GM10266 (cell line): ENCODE results near the gene IKBKG.
"Not testable (repeated sequence)": the region's sequence is repeated elsewhere in the genome, so short reads cannot be mapped to it uniquely, and the experiment has no call there.

Source experiments
- DNase-seq: peaks from one replicate; pipeline ENCODE4 v3.0.0; 2012; ENCODE audit errors: extremely low spot score
- TF ChIP-seq, protein P1 (sequence below): IDR thresholded peaks from 2 replicates; pipeline ENCODE4 v1.5.1; 2012; ENCODE audit warnings: mild to moderate bottlenecking, low read depth; ENCODE audit not compliant: control insufficient read depth, insufficient read depth; ENCODE audit errors: missing control alignments

IKBKG gene

DNA sequence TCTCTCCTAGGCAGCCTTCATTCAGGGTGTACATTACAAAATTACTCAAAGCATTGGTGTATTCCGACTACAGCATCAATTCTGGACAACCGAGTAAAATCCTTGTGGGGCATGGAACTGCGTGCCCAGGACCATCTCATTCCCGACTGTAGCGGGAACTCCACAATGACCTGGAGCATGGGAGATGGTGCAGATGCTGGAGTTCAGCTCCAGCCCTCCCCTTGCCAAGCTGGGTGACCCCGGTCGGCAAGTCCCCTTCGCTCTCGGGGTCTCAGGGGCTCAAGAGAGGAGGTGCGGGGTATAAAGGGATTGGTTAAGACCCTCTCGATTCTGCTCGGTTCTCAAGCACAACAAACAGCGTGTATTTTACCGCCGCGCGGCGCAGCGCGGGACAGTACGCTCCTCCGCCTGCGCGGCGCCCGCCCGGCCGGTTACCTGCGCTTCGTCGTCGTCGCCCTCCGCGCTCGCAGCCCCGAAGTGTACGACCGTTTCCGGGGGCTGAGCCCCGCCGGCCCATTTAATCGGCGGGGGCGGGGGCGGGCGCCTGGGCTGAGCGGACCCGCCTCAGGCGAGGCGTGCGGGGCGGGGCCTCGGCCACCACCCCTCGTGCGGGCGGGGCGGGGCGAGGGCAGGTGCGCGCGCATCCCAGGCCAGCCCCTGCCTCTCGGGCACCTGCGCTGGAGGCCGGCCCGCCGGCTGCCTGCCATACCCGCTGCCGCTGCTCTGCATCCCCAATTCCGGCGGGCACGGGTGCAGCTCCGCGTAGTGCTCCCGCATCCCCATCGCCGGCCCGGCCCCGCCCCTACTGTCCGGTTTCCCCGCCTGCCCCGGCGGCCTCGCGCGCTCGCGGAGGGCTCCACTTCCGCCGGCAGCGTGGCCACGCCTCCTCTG lies 821 bp upstream of the IKBKG start, which contains the start of gene G6PD:
Gene G6PD (minus strand): TSS at position 493 of the 891 bp plus-strand sequence. CDS start 691 bp downstream, outside the sequence.
- DNase-seq = peak; percentile 92
- TF ChIP-seq, protein P1, sequence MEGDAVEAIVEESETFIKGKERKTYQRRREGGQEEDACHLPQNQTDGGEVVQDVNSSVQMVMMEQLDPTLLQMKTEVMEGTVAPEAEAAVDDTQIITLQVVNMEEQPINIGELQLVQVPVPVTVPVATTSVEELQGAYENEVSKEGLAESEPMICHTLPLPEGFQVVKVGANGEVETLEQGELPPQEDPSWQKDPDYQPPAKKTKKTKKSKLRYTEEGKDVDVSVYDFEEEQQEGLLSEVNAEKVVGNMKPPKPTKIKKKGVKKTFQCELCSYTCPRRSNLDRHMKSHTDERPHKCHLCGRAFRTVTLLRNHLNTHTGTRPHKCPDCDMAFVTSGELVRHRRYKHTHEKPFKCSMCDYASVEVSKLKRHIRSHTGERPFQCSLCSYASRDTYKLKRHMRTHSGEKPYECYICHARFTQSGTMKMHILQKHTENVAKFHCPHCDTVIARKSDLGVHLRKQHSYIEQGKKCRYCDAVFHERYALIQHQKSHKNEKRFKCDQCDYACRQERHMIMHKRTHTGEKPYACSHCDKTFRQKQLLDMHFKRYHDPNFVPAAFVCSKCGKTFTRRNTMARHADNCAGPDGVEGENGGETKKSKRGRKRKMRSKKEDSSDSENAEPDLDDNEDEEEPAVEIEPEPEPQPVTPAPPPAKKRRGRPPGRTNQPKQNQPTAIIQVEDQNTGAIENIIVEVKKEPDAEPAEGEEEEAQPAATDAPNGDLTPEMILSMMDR = no peak

DNA sequence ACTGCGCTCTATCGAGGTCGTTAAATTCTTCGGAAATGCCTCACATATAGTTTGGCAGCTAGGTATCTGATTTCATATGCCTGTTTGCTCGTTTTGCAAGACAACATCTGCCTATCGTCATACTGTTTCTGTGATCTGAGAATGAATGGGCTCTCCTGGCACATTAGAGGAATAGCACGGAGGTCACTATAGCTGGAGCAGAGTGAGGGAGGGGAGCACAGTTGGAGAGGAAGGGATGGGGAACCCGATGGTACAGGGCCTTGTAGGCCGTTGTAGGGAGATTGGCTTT lies 552 bp downstream of the IKBKG start:
- DNase-seq = no peak
- TF ChIP-seq, protein P1 = no peak

DNA sequence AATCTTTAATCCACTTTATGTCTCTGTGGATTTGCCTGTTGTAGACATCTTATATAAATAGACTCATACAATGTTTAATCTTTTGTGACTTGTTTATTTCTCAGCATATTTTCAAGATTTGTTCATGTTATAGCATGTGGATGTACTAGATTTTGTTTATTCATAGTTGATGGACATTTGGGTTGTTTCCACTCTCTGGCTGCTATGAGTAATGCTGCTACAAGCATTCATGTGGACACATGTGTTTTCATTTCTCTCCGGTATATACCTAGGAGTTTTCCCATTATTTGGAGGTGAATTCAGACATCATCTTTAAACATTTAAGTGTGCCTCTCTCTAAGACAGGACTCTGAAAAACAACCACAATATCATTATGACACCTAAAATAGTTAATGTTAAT lies 2.3 kb downstream of the IKBKG start:
- no peak for DNase-seq
- TF ChIP-seq, protein P1 = no peak

DNA sequence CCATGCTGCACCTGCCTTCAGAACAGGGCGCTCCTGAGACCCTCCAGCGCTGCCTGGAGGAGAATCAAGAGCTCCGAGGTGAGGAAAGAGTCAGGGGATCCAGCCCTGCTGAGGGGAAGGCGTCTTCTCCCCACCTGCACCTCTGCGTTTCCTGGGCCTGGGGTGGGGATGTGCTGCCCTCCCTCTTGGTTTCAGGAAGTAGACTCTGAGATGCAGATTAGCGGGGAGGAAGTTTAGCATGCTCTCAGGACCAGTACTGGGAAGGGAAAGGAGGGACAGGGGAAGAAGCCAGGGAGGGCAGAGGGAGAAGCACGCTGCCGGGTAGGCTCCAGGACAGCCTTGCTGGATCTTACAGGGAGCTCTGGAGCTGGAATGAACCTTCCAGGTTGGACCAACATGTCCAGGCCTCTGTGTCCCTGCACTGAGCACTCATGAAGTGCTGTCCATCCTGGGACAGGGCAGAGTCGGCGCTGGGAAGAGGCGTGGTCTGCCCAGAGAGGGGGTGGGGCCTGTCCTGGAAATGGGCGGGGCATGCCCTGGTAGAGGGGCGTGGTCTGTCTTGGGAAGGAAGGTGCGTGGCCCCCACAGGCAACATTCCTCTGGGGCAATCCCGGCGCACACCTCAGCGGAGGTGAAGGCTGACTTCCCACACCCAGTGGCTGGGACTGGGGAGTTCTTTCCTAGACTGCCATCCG lies 4.8 kb downstream of the IKBKG start:
- not testable (repeated sequence) for DNase-seq

DNA sequence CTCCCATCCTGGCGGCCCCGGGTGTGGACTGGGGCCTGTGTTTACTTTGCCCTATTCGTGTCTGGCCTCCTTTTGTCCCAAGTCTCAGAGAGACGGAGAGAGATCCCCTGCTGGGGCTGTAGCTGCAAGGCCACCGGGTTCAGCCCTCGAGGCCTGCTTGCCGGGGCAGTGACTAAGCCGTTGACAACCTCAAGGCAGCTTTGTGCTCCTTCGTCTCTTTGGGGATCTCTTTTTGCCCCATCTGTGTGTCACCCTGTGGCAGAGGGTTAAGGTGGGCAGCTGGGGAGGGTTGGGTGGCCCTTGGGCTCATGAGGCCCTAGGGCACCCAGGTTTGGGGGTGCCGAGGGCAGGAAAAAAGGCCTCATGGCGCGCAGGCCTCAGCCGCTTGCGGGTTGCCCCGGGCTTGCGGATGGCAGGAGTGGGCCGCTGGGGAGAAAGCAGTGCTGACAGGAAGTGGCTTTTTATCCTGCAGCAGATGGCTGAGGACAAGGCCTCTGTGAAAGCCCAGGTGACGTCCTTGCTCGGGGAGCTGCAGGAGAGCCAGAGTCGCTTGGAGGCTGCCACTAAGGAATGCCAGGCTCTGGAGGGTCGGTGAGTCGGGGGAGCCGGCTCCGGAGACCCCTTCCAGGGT lies 10.8 kb downstream of the IKBKG start:
- DNase-seq = not testable (repeated sequence)

DNA sequence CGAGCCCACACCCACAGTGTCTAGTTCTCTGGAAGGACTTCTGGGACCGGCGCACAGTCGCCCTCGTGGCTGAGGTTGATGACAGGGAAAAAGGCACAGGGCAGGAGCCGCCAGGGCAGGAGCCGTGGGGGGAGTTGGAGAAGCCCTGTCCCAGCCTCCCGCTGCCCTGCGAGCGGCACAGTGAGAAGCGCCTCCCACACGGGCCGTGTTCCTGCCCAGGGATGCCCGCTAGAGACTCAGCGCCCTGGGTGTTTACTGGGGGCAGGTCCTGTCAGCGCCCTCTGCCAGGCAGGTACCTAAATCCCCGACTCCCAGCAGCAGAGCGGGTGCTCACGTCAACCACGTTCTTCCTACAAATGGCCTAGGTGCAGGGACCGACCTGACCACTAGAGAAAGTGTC lies 11.5 kb downstream of the IKBKG start:
- DNase-seq = not testable (repeated sequence)

DNA sequence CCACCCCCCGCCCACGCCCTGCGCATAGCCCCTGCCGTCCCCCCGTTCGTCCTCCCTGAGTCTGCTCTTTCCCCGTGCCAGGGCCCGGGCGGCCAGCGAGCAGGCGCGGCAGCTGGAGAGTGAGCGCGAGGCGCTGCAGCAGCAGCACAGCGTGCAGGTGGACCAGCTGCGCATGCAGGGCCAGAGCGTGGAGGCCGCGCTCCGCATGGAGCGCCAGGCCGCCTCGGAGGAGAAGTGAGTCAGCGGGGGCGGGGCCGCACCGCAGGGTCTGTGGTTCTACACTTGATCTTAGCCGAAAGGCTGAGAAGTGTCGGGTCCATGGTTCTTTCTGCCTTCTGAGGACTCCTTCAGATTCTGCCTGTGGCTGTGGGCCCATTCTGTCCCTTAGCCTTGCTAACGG lies 12.9 kb downstream of the IKBKG start:
- not testable (repeated sequence) for DNase-seq

DNA sequence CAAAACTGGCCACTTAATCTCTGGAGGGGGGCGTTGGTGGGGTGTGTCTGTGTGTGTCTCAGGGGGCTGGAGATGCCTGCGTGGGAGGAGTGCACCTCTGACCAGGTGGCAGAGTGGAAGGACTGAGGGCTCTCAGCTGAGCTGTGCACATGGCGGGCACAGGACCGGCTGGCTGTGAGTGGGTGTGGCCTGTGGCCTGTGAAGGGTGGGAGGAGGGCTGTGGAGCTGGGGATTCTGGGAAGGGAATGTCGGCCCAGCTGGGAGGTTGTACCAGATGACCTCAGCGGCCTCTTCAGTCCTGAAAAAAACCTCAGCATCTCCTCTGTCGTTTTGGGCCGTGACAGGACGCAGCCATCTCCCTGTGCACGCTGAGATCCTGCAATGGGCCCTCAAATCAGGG lies 14.9 kb downstream of the IKBKG start:
- not testable (repeated sequence) for DNase-seq

DNA sequence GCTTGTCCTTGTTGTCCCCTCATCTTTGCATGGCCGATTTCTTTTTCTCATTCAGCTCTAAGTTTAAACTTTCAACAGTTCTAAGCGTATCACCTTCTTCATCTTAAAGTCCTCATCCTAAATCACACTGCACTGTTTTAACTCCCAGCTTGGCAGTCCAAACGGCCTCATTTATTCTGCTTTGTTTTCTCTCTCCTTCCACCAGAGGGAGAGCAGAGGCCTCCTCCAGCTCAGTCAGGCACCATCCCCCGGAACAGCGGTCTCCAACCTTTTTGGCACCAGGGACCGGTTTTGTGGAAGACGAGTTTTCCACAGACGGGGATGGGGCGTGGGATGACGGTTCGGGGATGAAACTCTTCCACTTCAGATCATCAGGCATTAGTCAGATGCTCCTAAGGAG lies 22.9 kb downstream of the IKBKG start:
- not testable (repeated sequence) for DNase-seq

DNA sequence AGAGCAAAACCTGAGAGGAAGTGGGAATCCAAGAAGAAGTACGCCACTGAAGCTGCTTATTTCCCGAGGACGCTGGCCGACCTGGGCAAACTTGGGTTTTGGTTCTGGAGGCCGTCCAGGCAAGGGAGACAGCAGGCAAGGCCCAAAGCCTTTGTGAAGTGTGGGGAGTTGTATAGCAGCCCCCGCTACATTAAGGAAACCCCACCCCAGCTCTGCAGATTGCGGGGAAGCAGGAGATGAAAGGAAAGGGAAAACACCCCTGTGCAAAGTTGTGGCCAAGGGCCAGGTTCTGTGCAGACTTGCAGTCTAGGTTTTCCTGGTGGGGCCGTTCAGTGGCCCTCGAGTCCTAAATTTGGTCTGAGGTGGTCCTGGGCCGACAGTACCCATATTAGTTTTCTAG lies 25.6 kb downstream of the IKBKG start:
- DNase-seq = not testable (repeated sequence)

DNA sequence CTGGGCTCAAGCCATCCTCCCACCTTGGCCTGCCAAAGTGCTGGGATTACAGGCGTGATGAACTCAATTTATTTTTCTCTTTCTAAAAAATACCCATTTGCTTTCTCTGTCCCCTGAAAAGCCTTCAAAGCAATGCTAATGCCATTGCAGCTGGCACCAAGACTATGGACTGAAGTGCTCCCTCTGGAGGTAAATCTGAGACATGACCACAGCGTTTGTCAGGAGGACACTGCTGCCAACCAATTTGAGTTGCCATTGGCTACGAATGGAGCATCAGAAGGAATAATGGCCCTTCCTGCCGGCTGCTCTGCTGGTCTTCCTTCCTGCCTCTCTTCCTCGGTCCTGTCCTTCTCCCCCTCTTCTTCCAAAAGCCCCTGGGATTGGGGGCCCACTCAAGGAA lies 27.7 kb downstream of the IKBKG start:
- not testable (repeated sequence) for DNase-seq

DNA sequence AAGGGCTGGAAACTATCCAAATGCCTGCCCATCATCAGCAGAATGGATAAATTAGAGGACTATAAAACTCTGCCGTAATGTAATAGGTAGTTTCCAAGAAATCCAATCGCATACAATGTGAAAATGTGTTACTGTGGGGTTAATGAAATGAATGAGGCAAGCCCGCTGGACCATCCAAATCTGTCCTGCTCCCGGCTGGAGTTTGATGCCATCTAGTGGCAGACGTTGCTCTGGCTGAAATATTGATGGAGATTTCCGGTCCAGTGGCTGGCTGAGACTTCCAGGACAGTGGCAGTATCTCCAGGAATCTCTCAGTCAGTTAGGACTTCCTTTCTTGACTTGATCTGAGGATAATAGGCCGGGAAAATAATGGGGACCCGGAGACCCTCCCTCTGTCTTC lies 35.6 kb downstream of the IKBKG start:
- not testable (repeated sequence) for DNase-seq

DNA sequence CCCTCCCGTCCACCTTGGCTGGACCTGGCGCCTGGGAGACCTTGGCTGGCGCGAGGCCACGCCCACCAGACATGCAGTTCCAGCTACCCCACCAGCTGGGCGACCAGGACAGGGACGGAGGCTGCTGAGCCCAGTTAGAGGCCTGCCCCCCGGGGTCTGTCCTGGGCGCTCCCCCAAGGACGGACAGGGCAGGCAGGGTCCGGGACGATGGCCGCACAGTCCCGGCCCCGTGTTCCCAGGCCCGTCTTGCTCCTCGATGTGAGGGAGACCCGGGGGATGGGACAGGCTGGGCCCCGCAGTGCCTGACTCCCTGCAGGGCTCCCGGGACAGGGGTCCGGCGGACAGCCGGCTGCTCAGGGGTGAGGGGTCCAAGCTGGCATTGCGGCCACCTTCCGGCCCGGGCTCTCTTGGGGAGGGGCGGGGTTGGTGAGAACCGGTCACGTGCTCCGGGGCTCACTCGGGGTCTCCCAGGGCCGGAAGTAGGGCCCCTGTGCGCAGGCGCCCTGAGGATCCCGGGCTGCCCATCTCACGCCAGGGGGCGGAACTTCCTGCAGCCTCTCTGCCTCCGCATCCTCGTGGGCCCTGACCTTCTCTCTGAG lies 37.3 kb downstream of the IKBKG start, which contains the start of gene CTAG1A:
Gene CTAG1A (plus strand): TSS at position 549 of the 599 bp plus-strand sequence. CDS start 74 bp downstream, outside the sequence.
- DNase-seq = not testable (repeated sequence)

DNA sequence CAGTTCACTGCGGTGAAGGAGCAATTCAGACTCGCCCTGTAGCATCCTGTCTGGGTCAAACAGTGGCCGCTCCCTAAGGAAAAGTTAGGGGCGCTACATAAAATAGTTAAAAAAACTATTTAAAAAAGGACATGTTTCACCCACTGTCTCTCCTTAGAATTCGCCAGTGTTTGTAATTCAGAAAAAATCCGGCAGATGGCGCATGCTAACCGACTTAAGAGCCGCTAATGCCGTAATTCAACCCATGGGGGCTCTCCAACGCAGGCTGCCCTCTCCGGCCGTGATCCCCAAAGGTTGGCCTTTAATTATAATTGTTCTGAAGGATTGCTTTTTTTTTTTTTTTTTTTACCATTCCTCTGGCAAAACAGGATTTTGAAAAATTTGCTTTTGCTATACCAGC lies 43.0 kb downstream of the IKBKG start:
- not testable (repeated sequence) for DNase-seq
